K562 (cell line): Measurements from ENCODE around the gene CHDH.
A peak's percentile ranks its signal among the peaks of the same experiment; 100 is the strongest.

Source experiments
- EP300 ChIP-seq: IDR thresholded peaks from 2 replicates; pipeline ENCODE4 v1.6.1; 2012; ENCODE audit warnings: low read length, improper control_type of control experiment
- EZH2 ChIP-seq: IDR thresholded peaks from 2 replicates; pipeline ENCODE4 v1.6.1; 2012; ENCODE audit warnings: low read depth, mild to moderate bottlenecking, inconsistent platforms, low read length, borderline replicate concordance
- RBFOX2 ChIP-seq: fragments of 200-400 bp; formaldehyde crosslinking; IDR thresholded peaks from 2 replicates; pipeline ENCODE4 v1.6.1; 2017; ENCODE audit warnings: low read depth, mild to moderate bottlenecking, low read length, moderate library complexity
- TEAD1 ChIP-seq, 2 experiments: fragments of 450-650 bp in 1 of 2; sonication (generic) in 1 of 2; formaldehyde crosslinking; IDR thresholded peaks; 2 replicates each; pipeline versions ENCODE4 v1.4.0 to v1.8.0; 2020 to 2022; ENCODE audit warnings: mild to moderate bottlenecking in 2 of 2, missing genetic modification reagents in 1 of 2
- ZNF785 ChIP-seq: fragments of 250-450 bp; sonication (Bioruptor Pico); IDR thresholded peaks from 2 replicates; pipeline ENCODE4 v1.4.0; 2020; ENCODE audit warnings: mild to moderate bottlenecking
- TF ChIP-seq, protein P1 (sequence below): sonication (generic); formaldehyde crosslinking; IDR thresholded peaks from 2 replicates; pipeline ENCODE4 v1.8.1; 2022; ENCODE audit warnings: missing genetic modification reagents
- TF ChIP-seq, protein P2 (sequence below): IDR thresholded peaks from 2 replicates; pipeline ENCODE4 v1.6.1; 2014; ENCODE audit warnings: antibody characterized with exemption
- TF ChIP-seq, protein P3 (sequence below): sonication (generic); formaldehyde crosslinking; IDR thresholded peaks from 2 replicates; pipeline ENCODE4 v1.8.0; 2022; ENCODE audit warnings: mild to moderate bottlenecking, missing genetic modification reagents

DNA sequence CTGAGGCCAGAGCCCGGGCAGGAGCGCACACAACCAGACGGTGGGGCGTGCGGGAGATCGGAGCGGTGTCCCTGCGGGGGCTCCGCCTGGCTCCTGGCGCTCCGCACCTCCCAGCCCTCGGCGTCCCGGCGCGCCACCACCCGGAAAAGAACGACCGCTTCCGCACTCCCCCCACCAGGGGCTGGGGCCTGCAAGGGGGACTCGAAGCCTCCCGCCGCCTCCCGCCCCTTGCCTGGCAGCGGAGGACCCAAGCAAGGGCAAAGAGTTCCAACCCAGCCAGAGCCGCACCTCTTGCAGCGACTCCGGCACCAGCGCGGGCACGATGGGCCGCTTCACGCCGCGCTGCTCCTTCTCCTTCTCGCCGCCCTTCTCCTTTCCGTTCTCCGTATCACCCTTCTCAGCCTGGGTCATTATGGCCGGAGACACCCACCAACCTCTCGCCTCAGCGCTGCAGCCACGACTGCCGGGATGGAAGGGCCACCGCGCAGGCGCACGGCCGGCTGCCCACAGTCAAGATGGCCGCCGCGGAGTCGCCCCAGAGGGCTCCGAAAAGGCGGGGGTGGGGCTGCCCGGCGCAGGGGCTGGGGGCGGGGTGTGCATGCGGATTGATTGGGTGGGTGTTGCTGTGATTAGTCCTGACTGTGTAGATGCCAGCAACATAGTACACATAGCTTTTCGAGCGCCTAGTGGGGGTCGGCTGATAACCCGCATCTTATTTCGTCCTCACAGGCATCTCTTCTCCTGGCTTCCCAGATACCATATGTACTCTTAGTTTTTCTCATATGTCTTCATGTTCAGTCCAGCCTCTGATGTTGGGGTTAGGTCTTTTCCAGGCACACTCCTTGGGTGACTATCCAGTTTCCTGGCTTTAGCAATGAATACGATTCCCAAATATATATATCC lies 35.7 kb upstream of the CHDH start, which contains the start of gene ACTR8:
- TF ChIP-seq EP300 (no peak), ZNF785 (CRISPR knock-in tag) (no peak), TEAD1 (CRISPR knock-in tag; IDR thresholded peaks at IDR 0.05) (no peak), RBFOX2 (peak; percentile 90), EZH2 (no peak)
- TF ChIP-seq, protein P1, sequence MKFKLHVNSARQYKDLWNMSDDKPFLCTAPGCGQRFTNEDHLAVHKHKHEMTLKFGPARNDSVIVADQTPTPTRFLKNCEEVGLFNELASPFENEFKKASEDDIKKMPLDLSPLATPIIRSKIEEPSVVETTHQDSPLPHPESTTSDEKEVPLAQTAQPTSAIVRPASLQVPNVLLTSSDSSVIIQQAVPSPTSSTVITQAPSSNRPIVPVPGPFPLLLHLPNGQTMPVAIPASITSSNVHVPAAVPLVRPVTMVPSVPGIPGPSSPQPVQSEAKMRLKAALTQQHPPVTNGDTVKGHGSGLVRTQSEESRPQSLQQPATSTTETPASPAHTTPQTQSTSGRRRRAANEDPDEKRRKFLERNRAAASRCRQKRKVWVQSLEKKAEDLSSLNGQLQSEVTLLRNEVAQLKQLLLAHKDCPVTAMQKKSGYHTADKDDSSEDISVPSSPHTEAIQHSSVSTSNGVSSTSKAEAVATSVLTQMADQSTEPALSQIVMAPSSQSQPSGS = no peak
- TF ChIP-seq, protein P2, sequence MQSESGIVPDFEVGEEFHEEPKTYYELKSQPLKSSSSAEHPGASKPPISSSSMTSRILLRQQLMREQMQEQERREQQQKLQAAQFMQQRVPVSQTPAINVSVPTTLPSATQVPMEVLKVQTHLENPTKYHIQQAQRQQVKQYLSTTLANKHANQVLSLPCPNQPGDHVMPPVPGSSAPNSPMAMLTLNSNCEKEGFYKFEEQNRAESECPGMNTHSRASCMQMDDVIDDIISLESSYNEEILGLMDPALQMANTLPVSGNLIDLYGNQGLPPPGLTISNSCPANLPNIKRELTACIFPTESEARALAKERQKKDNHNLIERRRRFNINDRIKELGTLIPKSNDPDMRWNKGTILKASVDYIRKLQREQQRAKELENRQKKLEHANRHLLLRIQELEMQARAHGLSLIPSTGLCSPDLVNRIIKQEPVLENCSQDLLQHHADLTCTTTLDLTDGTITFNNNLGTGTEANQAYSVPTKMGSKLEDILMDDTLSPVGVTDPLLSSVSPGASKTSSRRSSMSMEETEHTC = no peak
- TF ChIP-seq, protein P3, sequence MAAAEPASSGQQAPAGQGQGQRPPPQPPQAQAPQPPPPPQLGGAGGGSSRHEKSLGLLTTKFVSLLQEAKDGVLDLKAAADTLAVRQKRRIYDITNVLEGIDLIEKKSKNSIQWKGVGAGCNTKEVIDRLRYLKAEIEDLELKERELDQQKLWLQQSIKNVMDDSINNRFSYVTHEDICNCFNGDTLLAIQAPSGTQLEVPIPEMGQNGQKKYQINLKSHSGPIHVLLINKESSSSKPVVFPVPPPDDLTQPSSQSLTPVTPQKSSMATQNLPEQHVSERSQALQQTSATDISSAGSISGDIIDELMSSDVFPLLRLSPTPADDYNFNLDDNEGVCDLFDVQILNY = no peak
